HCT116 (cell line): ENCODE results near the gene KLHDC4. TPM values are rescaled to one million over a fixed set of nuclear protein-coding genes. Genes with fewer than 3 reads are reported as not detected.

Experiments
- ATAC-seq: fragments of 200-7000 bp; cut with Tn5 transposase; 2 replicates; pipeline ENCODE4 v1.9.1; 2020; ENCODE audit warnings: mild to moderate bottlenecking, moderate library complexity
- BruUV-seq: library from RNA; stranded (reverse); fragments of 400-500 nt; replicated peaks from 2 replicates; lab custom pipeline; 2021; lab: Mats Ljungman, UMichigan
- CTCF ChIA-PET: fragments of 300-600 bp; sonication (Branson Sonifier 250); formaldehyde crosslinking; loops from one replicate; lab custom pipeline; 2021; ENCODE audit warnings: antibody characterized with exemption; lab: Charles Lee
- POLR2A ChIA-PET: fragments of 300-600, 350-600 bp; sonication (Branson Sonifier 250); formaldehyde crosslinking; loops from one replicate; lab custom pipeline; 2021; ENCODE audit warnings: antibody characterized with exemption; lab: Charles Lee
- RAD21 ChIA-PET, 2 experiments: fragments of 300-600 bp; sonication (Branson Sonifier 250); formaldehyde crosslinking; loops; one replicate each; lab custom pipeline; 2023; ENCODE audit warnings: low total read pairs in 2 of 2; ENCODE audit not compliant: uncharacterized antibody in 2 of 2, unreplicated experiment in 2 of 2, low non-redundant PET in 1 of 2; lab: Charles Lee
- DNase-seq: peaks from one replicate; pipeline ENCODE4 v3.0.0-alpha.2; 2010; ENCODE audit warnings: low read depth, low spot score
- H2AFZ ChIP-seq: fragments of 200-600 bp; shearing (Covaris generic), sonication (generic); 2 replicates; pipeline ENCODE4 v1.6.1; 2017; ENCODE audit warnings: low read depth, mixed run types, mixed read lengths, antibody characterized with exemption, low read length; ENCODE audit not compliant: poor library complexity, severe bottlenecking
- H3K27ac ChIP-seq: 2 replicates; pipeline ENCODE4 v1.5.1; 2012; ENCODE audit warnings: low read depth, low read length
- H3K27me3 ChIP-seq: fragments of 200-600 bp; sonication (generic); 2 replicates; pipeline ENCODE4 v1.6.1; 2016; ENCODE audit warnings: mixed run types, low read length, mixed read lengths; ENCODE audit not compliant: insufficient read depth
- H3K36me3 ChIP-seq, 2 experiments: fragments of 200-500 bp in 1 of 2; fragments of 200-600 bp in 1 of 2; sonication (Bioruptor generic) in 1 of 2; sonication (generic) in 1 of 2; 2 replicates each; pipeline versions ENCODE4 v1.5.1 to v1.6.1; 2014 to 2016; ENCODE audit warnings: low read length in 2 of 2, inconsistent platforms in 1 of 2, mixed read lengths in 1 of 2, mixed run types in 1 of 2; ENCODE audit not compliant: insufficient read depth in 2 of 2, control insufficient read depth in 1 of 2
- H3K4me1 ChIP-seq, 2 experiments: fragments of 200-600 bp in 1 of 2; sonication (generic) in 1 of 2; 2 replicates each; pipeline versions ENCODE4 v1.5.1 to v1.6.1; 2012 to 2017; ENCODE audit warnings: low read length in 2 of 2, inconsistent platforms in 1 of 2, mild to moderate bottlenecking in 1 of 2, mixed read lengths in 1 of 2, mixed run types in 1 of 2, moderate library complexity in 1 of 2; ENCODE audit not compliant: insufficient read depth in 2 of 2, control insufficient read depth in 1 of 2
- H3K4me2 ChIP-seq: fragments of 200-600 bp; sonication (generic); 2 replicates; pipeline ENCODE4 v1.6.1; 2017; ENCODE audit warnings: mixed run types, low read length, mixed read lengths
- H3K4me3 ChIP-seq, 2 experiments: fragments of 200-600 bp in 1 of 2; sonication (generic) in 1 of 2; replicated peaks in 1 of 2; 2 replicates each; pipeline ENCODE4 v1.5.1; 2011 to 2016; ENCODE audit warnings: low read length in 2 of 2, control low read depth in 1 of 2, low read depth in 1 of 2, mild to moderate bottlenecking in 1 of 2, mixed read lengths in 1 of 2, mixed run types in 1 of 2
- H3K79me2 ChIP-seq: fragments of 200-600 bp; sonication (generic); 2 replicates; pipeline ENCODE4 v1.6.1; 2017; ENCODE audit warnings: mild to moderate bottlenecking, mixed run types, low read length, moderate library complexity, mixed read lengths; ENCODE audit not compliant: insufficient read depth
- H3K9ac ChIP-seq: fragments of 200-600 bp; sonication (generic); 2 replicates; pipeline ENCODE4 v1.6.1; 2016; ENCODE audit warnings: low read length, mixed read lengths
- H3K9me2 ChIP-seq: fragments of 200-600 bp; sonication (generic), shearing (Covaris generic); 2 replicates; pipeline ENCODE4 v1.6.1; 2017; ENCODE audit warnings: mixed run types, mild to moderate bottlenecking, moderate library complexity; ENCODE audit not compliant: insufficient read depth
- H3K9me3 ChIP-seq, 2 experiments: fragments of 200-500 bp in 1 of 2; fragments of 200-600 bp in 1 of 2; sonication (Bioruptor generic) in 1 of 2; sonication (generic) in 1 of 2; 2 replicates each; pipeline ENCODE4 v1.6.1; 2014 to 2017; ENCODE audit warnings: low read length in 2 of 2, mixed read lengths in 2 of 2, inconsistent platforms in 1 of 2, low read depth in 1 of 2, mild to moderate bottlenecking in 1 of 2, mixed run types in 1 of 2, moderate library complexity in 1 of 2; ENCODE audit not compliant: control insufficient read depth in 1 of 2, insufficient read depth in 1 of 2
- H4K20me1 ChIP-seq: fragments of 200-600 bp; sonication (generic), shearing (Covaris generic); 2 replicates; pipeline ENCODE4 v1.6.1; 2017; ENCODE audit warnings: mixed run types, mild to moderate bottlenecking, moderate library complexity; ENCODE audit not compliant: insufficient read depth
- CTCF ChIP-seq, 3 experiments: fragments of 200-600 bp in 1 of 3; sonication (generic) in 1 of 3; IDR thresholded peaks in 2 of 3; conservative IDR thresholded peaks in 1 of 3; 2 replicates each; pipeline ENCODE4 v1.5.1; 2012 to 2017; ENCODE audit warnings: low read depth in 2 of 3, low read length in 2 of 3, antibody characterized with exemption in 1 of 3, borderline replicate concordance in 1 of 3, control low read depth in 1 of 3, mild to moderate bottlenecking in 1 of 3, mixed read lengths in 1 of 3, mixed run types in 1 of 3, moderate library complexity in 1 of 3; ENCODE audit not compliant: insufficient read depth in 1 of 3
- ZFX ChIP-seq: fragments of 450-650 bp; IDR thresholded peaks from 2 replicates; pipeline ENCODE4 v1.6.1; 2017
- ZNF274 ChIP-seq: fragments of 200-500 bp; sonication (Bioruptor generic); IDR thresholded peaks from 2 replicates; pipeline ENCODE4 v1.6.1; 2014; ENCODE audit warnings: mild to moderate bottlenecking, low read depth, low read length, inconsistent platforms
- intact Hi-C: fragments of 100-400 bp; cut with micrococcal nuclease; formaldehyde crosslinking; loops from 2 replicates; pipeline ENCODE4 v1.10.0; 2022
- total RNA-seq: library from RNA; stranded (reverse); gene quantifications from one replicate; pipeline ENCODE4 v1.2.1, GENCODE V29; 2021; ENCODE audit not compliant: unreplicated experiment
- TF ChIP-seq, protein P1 (sequence below): IDR thresholded peaks from 2 replicates; pipeline ENCODE4 v1.6.1; 2012

Gene KLHDC4
- total RNA-seq, 1 experiment from 2014 or later, result 107 TPM

DNA sequence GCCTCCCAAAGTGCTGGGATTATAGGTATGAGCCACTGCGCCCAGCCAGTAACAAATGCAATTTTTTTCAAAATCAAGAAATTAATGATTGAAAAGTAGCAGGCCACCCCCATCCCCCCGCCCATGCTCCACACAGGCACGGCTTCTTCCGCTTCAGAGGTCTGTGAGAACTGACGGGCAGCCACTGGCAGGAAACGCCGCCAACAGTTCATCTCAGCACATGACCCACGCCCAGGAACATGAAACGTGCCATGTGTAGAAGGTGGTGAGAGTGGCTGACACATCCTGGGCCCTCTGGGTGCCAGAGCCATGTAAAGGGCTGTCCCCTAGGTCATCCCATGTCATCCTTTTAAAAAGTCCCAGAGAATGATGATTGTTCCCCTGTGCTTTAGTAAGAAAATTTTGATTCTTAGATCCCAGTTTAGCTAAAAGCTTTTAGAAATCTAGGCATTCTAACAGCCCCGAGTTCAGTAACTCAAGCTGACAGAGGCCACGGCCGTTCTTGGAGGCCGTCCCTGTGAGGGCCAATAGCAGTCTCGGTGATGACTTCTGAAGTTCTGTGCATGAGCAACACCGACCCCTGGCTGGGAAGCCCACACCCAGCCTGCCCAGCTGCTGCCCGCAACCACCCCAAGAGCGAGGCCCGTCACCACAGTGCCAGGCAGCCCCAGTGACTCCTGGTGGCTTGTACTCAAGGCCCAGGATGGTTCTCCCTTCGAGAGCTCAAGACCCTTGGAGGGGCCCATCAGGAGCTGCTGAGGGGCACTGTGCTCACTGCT, 52.1 kb downstream of the KLHDC4 start:
- H3K4me2 ChIP-seq, result no peak overlapping the region
- H2AFZ ChIP-seq, result no peak overlapping the region
- no peak for ATAC-seq
- H3K4me3 ChIP-seq, result no peak overlapping the region
- H3K27ac ChIP-seq, result no peak overlapping the region
- no peaks in the 10 kb centered on the region for H3K27me3 ChIP-seq
- intact Hi-C loops, result no loop called here
- peaks cover 15 to 41% of the 10 kb centered on the region in 2 experiments; a peak in 3 of 4 replicates for H3K36me3 ChIP-seq
- no TSS peak for BruUV-seq
- no peak for DNase-seq
- no peaks in the 10 kb centered on the region for H3K9me2 ChIP-seq
- no peaks in the 10 kb centered on the region for H3K9me3 ChIP-seq
- no peak for TF ChIP-seq CTCF (IDR thresholded peaks at IDR 0.05 in 2 of 3, conservative IDR thresholded peaks at IDR 0.05 in 1 of 3; ENCODE audit: borderline replicate concordance in 1 of 3, insufficient read depth in 1 of 3, low read depth in 2 of 3, low read length in 2 of 3)
- CTCF ChIA-PET, result no interaction called here
- peaks cover 9% of the 10 kb centered on the region; the same call in 1 of the 2 replicates for H3K79me2 ChIP-seq
- no peaks in the 10 kb centered on the region for H4K20me1 ChIP-seq
- H3K9ac ChIP-seq, result no peak overlapping the region
- POLR2A ChIA-PET, result no interaction called here
- H3K4me1 ChIP-seq, result no peaks in the 10 kb centered on the region
- RAD21 ChIA-PET, result no interaction called here

DNA sequence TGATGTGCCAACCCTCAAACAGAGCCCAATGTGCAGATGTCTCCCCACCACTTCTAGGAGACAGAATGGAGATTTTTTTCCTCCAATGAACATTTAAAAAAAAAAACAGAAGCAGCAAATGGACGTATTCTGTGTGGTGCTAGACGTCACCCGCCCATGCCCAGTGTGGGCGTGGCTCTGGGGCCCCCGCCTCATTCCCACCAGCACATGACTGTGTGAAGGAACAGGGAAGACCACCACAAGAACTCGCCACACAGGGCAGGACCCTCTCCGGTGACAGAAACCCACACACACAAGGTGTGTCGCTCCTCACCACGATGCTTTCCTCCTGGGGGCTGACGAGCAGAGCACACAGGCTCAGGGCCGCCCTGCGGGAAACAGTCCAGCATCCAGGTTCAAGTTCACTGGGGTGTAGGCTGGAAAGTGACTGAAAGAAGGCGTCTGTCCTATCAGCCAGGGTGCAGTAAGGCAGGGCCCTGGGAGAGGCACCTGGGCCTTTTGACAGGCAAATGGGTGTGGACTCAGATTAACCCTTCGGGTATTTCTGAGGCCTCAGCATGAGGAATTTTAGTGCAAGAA, 53.5 kb downstream of the KLHDC4 start:
- Histone ChIP-seq H4K20me1 (no peaks in the 10 kb centered on the region), H3K4me2 (no peak overlapping the region), H3K9ac (no peak overlapping the region), H3K4me3 (no peak overlapping the region), H2AFZ (no peak overlapping the region), H3K79me2 (peaks cover 4% of the 10 kb centered on the region; the same call in 1 of the 2 replicates), H3K27me3 (no peaks in the 10 kb centered on the region), H3K9me2 (no peaks in the 10 kb centered on the region), H3K27ac (no peak overlapping the region), H3K4me1 (no peaks in the 10 kb centered on the region), H3K36me3 (peaks cover 15 to 34% of the 10 kb centered on the region in 2 experiments; a peak in 3 of 4 replicates), H3K9me3 (no peaks in the 10 kb centered on the region)
- DNase-seq, result no peak
- intact Hi-C loops, result no loop called here
- TF ChIP-seq, protein P1, sequence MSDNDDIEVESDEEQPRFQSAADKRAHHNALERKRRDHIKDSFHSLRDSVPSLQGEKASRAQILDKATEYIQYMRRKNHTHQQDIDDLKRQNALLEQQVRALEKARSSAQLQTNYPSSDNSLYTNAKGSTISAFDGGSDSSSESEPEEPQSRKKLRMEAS, result no peak
- TF ChIP-seq CTCF (IDR thresholded peaks at IDR 0.05 in 2 of 3, conservative IDR thresholded peaks at IDR 0.05 in 1 of 3; ENCODE audit: borderline replicate concordance in 1 of 3, insufficient read depth in 1 of 3, low read depth in 2 of 3, low read length in 2 of 3), result no peak
- TF ChIP-seq ZFX, result no peak
- no peak for TF ChIP-seq ZNF274
- CTCF ChIA-PET, result no interaction called here
- POLR2A ChIA-PET, result no interaction called here
- BruUV-seq, result no TSS peak
- ATAC-seq, result no peak
- RAD21 ChIA-PET, result no interaction called here
